ENCODE measurements around the gene SRR.
A peak's percentile ranks its signal among the peaks of the same experiment; 100 is the strongest.

Gene SRR

GRCh38 chr17:2331303-2331702, 27.6 kb downstream of the SRR start:
- Histone ChIP-seq H4K20me1 (ENCODE audit: insufficient read depth, low read length, poor library complexity, severe bottlenecking) (peaks cover 35% of the 10 kb centered on the region), H3K4me3 (ENCODE audit: low read length, poor library complexity, severe bottlenecking) (no peak overlapping the region), H3K9me2 (replicated peaks; ENCODE audit: low read depth, low read length) (no peaks in the 10 kb centered on the region), H3K79me2 (ENCODE audit: insufficient read depth, low read length) (peaks cover 57% of the 10 kb centered on the region), H3K4me2 (ENCODE audit: low read depth, low read length, poor library complexity, severe bottlenecking) (no peak overlapping the region), H3K9ac (ENCODE audit: low read depth, low read length, poor library complexity, severe bottlenecking) (no peak overlapping the region), H3K36me3 (ENCODE audit: insufficient read depth, low read length) (peaks cover 66% of the 10 kb centered on the region), H3F3A (ENCODE audit: low read depth) (no peaks in the 10 kb centered on the region), H3K27me3 (ENCODE audit: insufficient read depth, low read length, poor library complexity, severe bottlenecking) (no peaks in the 10 kb centered on the region), H3K4me1 (ENCODE audit: insufficient read depth, low read length, poor library complexity, severe bottlenecking) (peaks cover 19% of the 10 kb centered on the region), H2AFZ (ENCODE audit: low read length) (no peak overlapping the region), H3K9me3 (ENCODE audit: insufficient read depth, low read depth, low read length) (no peaks in the 10 kb centered on the region)
- no peak for TF ChIP-seq CTCF (conservative IDR thresholded peaks at IDR 0.05; ENCODE audit: low read length)
- TF ChIP-seq EZH2phosphoT487 (IDR thresholded peaks at IDR 0.05; ENCODE audit: borderline replicate concordance) = no peak

- Histone ChIP-seq H3K9me2 (replicated peaks; ENCODE audit: low read depth, low read length) (no peaks in the 10 kb centered on the region), H3K4me3 (ENCODE audit: low read length, poor library complexity, severe bottlenecking) (peak overlapping the region; percentile 94), H4K20me1 (ENCODE audit: insufficient read depth, low read length, poor library complexity, severe bottlenecking) (peaks cover 39% of the 10 kb centered on the region), H3F3A (ENCODE audit: low read depth) (no peaks in the 10 kb centered on the region), H3K27me3 (ENCODE audit: insufficient read depth, low read length, poor library complexity, severe bottlenecking) (no peaks in the 10 kb centered on the region), H3K36me3 (ENCODE audit: insufficient read depth, low read length) (peaks cover 35% of the 10 kb centered on the region; the same call in 1 of the 2 replicates), H3K9ac (ENCODE audit: low read depth, low read length, poor library complexity, severe bottlenecking) (peak overlapping the region; percentile 92), H3K9me3 (ENCODE audit: insufficient read depth, low read depth, low read length) (no peaks in the 10 kb centered on the region), H3K79me2 (ENCODE audit: insufficient read depth, low read length) (peaks cover 69% of the 10 kb centered on the region), H3K4me2 (ENCODE audit: low read depth, low read length, poor library complexity, severe bottlenecking) (peak overlapping the region; percentile 96), H3K4me1 (ENCODE audit: insufficient read depth, low read length, poor library complexity, severe bottlenecking) (peaks cover 25% of the 10 kb centered on the region), H2AFZ (ENCODE audit: low read length) (peak overlapping the region; percentile 71)
- TF ChIP-seq CTCF (conservative IDR thresholded peaks at IDR 0.05; ENCODE audit: low read length) (no peak), EZH2phosphoT487 (IDR thresholded peaks at IDR 0.05; ENCODE audit: borderline replicate concordance) (no peak)
These were observed 32.0 kb downstream of the SRR start for GRCh38 chr17:2335726-2336214.

- Histone ChIP-seq H3K9ac (ENCODE audit: low read depth, low read length, poor library complexity, severe bottlenecking) (peak within 1 kb of the TSS; percentile 92), H3K4me1 (ENCODE audit: insufficient read depth, low read length, poor library complexity, severe bottlenecking) (peaks cover 25% of the 10 kb centered on the region), H3K36me3 (ENCODE audit: insufficient read depth, low read length) (peaks cover 29% of the 10 kb centered on the region; the same call in 1 of the 2 replicates), H3F3A (ENCODE audit: low read depth) (no peaks in the 10 kb centered on the region), H4K20me1 (ENCODE audit: insufficient read depth, low read length, poor library complexity, severe bottlenecking) (peaks cover 39% of the 10 kb centered on the region), H3K79me2 (ENCODE audit: insufficient read depth, low read length) (peaks cover 66% of the 10 kb centered on the region), H3K4me3 (ENCODE audit: low read length, poor library complexity, severe bottlenecking) (peak within 1 kb of the TSS; percentile 94), H2AFZ (ENCODE audit: low read length) (peak within 1 kb of the TSS; percentile 71), H3K27me3 (ENCODE audit: insufficient read depth, low read length, poor library complexity, severe bottlenecking) (no peaks in the 10 kb centered on the region), H3K9me2 (replicated peaks; ENCODE audit: low read depth, low read length) (no peaks in the 10 kb centered on the region), H3K9me3 (ENCODE audit: insufficient read depth, low read depth, low read length) (no peaks in the 10 kb centered on the region), H3K4me2 (ENCODE audit: low read depth, low read length, poor library complexity, severe bottlenecking) (peak within 1 kb of the TSS; percentile 96)
- TF ChIP-seq EZH2phosphoT487 (IDR thresholded peaks at IDR 0.05; ENCODE audit: borderline replicate concordance) = no peak
- TF ChIP-seq CTCF (conservative IDR thresholded peaks at IDR 0.05; ENCODE audit: low read length) = peak; percentile 30
These were observed 32.6 kb downstream of the SRR start, which contains the start of gene TSR1 for GRCh38 chr17:2336215-2336851. TSS of gene TSR1 (minus strand) at chr17:2336457. CDS start at chr17:2336427, 30 bp downstream.

All from Loucy (cell line).